GM19455 (cell line): ENCODE measurements around the gene IGFBPL1.

Source experiments
- ATAC-seq: cut with Tn5 transposase; IDR thresholded peaks from one replicate; pipeline ENCODE4 v1.9.1; 2021; ENCODE audit not compliant: unreplicated experiment

IGFBPL1 gene

DNA sequence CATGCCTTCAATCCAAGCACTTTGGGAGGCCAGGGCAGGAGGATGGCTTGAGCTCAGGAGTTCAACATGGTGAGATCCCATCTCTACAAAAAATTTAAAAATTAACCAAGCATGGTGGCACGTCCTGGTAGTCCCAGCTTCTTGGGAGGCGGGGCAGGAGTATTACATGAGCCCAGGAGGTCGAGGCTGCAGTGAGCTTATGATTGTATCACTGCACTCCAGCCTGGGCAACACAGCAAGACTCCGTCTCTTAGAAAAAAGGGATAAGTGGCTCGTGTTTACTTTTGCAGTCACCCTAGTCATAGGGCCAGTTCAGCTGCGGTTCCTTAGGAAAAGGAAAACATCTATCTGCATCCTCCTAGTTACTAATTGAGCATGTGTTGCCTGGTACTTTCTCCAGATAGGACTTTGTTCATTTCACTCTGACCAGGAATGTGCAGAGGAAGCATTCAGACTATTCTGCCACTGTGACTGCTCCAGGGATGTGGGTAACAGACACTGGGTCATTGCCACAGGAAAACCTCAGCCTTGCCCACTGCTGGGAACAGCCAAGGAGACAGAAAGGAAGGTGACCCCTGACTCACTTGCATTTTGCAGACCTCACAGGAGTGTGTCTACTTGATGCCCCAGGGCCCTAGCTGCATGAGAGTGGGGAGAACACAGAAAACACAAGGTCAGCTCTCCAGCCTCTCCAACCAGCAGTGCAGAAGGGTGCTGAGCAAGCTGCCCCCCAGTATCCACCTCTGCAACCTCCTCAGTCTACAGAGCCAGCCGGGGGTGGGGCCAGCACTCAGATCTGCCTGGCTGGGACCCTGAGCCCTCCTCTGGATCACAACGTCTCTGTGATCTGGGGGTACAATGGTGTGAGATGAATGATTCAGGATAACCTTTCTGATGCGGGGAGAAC, 65.6 kb downstream of the IGFBPL1 start:
- ATAC-seq = no peak

DNA sequence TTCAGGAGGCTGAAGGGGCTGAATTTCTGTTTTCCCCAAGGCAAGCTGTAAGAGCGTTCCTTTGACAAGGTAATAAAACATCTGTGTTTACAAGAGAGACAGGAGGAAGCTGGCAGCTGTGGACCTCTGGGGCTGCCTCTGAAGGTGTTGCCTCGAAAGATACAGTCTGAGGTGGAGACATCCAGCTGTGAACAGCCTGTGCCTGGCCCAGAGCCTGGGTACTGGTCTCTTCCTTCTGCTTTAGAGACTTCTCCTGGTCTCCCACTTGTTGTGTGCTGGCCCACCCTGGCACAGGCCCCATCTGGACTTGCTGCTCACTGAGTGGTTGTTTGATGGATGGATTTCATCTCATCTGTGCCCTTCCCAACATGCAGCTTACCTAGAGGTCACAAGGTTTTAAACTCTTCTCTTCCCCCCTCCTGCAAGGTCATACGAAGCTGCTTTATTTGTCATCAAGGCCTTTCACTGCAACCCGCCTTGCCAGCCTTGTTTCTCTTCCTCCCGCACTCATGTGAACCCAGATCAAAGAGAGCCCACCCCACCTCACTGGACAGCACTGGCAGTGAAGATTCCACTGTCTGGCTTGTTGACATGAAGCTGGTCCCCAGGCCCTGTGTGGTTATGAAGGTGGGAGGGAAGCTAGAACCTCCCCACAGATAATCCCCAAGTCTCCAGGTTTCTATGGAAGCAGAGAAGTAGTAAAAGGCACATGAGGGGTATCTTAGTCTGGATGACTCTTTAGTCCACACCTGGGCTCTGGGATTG, 66.7 kb downstream of the IGFBPL1 start:
- ATAC-seq = no peak

- ATAC-seq = no peak
Observed at GRCh38 chr9:38356851-38357250, 67.4 kb downstream of the IGFBPL1 start.
